ENCODE measurements around the gene ZFYVE9. TPM values are rescaled to one million over a fixed set of nuclear protein-coding genes. Genes with fewer than 3 reads are reported as not detected.
A peak's percentile ranks its signal among the peaks of the same experiment; 100 is the strongest.

Gene ZFYVE9
- total and polyA plus RNA-seq, 2 of the 13 experiments (the other 11 are each of a cell fraction or from before 2014, with no cell fraction given) = 9.2 to 19.8 TPM

GRCh38 chr1:52152572-52152971, 10.7 kb downstream of the ZFYVE9 start:
- DNase-seq (ENCODE audit: low spot score) = no peak
- H3K4me1 ChIP-seq (ENCODE audit: insufficient read depth, low read length) = peaks cover 21% of the 10 kb centered on the region
- intact Hi-C loops (cut with micrococcal nuclease; ENCODE audit: unreplicated experiment) (no loop called here), in situ Hi-C loops (cut with HindIII; ENCODE audit: extremely low pct_ligation_motif_present, low pct_unique_long_range_greater_than_20kb) (no loop called here)
- no peaks in the 10 kb centered on the region for H3K9me3 ChIP-seq (ENCODE audit: low read length)
- no peak overlapping the region for H3K4me2 ChIP-seq (ENCODE audit: low read depth, low read length)
- FAIRE-seq = no peak
- BruUV-seq (replicated peaks) = no TSS peak
- peaks cover 67% of the 10 kb centered on the region for H3K79me2 ChIP-seq (ENCODE audit: insufficient read depth, low read length)
- no peaks in the 10 kb centered on the region for H3K27me3 ChIP-seq (ENCODE audit: control insufficient read depth in 1 of 2, insufficient read depth in 2 of 2, low read length in 2 of 2)
- no peak overlapping the region for H3K4me3 ChIP-seq (replicated peaks in 1 of 3; ENCODE audit: insufficient read depth in 1 of 3, low read depth in 2 of 3, low read length in 3 of 3)
- no peaks in the 10 kb centered on the region for H3K36me3 ChIP-seq (replicated peaks in 1 of 2; ENCODE audit: control insufficient read depth in 1 of 2, insufficient read depth in 2 of 2, low read length in 2 of 2)
- peaks cover 3% of the 10 kb centered on the region; the same call in 1 of the 2 replicates for H4K20me1 ChIP-seq (ENCODE audit: insufficient read depth, low read length)
- ChIA-PET CTCF (ENCODE audit: low intra/inter-chr PET ratio, low total read pairs) (no interaction called here), POLR2A (no interaction called here)
- TF ChIP-seq ZNF629 (CRISPR knock-in tag; conservative IDR thresholded peaks at IDR 0.05) (peak; percentile 55; the same call in 1 of the 2 replicates), ZNF460 (CRISPR knock-in tag; IDR thresholded peaks at IDR 0.05; ENCODE audit: borderline replicate concordance) (no peak)
- 95% methylated on average over 2 of the region's 2 CpGs for WGBS (ENCODE audit: low lambda C conversion rate)
- no peak overlapping the region for H2AFZ ChIP-seq (ENCODE audit: low read length)
- no peak overlapping the region for H3K27ac ChIP-seq (ENCODE audit: extremely low read length, insufficient read depth, low read length)
- H3K9ac ChIP-seq (ENCODE audit: insufficient read depth, low read depth, low read length) = no peak overlapping the region
- ATAC-seq = no peak

- H3K4me1 ChIP-seq (ENCODE audit: insufficient read depth, low read length) = peaks cover 20% of the 10 kb centered on the region
- no peak overlapping the region for H3K4me3 ChIP-seq (replicated peaks in 1 of 3; ENCODE audit: insufficient read depth in 1 of 3, low read depth in 2 of 3, low read length in 3 of 3)
- POLR2A ChIA-PET = no interaction called here
- H3K36me3 ChIP-seq (replicated peaks in 1 of 2; ENCODE audit: control insufficient read depth in 1 of 2, insufficient read depth in 2 of 2, low read length in 2 of 2) = no peaks in the 10 kb centered on the region
- no peak for ATAC-seq
- intact Hi-C loops (cut with micrococcal nuclease; ENCODE audit: unreplicated experiment) = no loop called here
- H3K27ac ChIP-seq (ENCODE audit: extremely low read length, insufficient read depth, low read length) = no peak overlapping the region
- no peaks in the 10 kb centered on the region for H3K27me3 ChIP-seq (ENCODE audit: control insufficient read depth in 1 of 2, insufficient read depth in 2 of 2, low read length in 2 of 2)
- peaks cover 3% of the 10 kb centered on the region; the same call in 1 of the 2 replicates for H4K20me1 ChIP-seq (ENCODE audit: insufficient read depth, low read length)
- no peak for TF ChIP-seq ZNF318 (CRISPR knock-in tag; IDR thresholded peaks at IDR 0.05)
- TF ChIP-seq ZFP36 (IDR thresholded peaks at IDR 0.05; ENCODE audit: borderline replicate concordance, low read depth, low read length, partially characterized antibody) = no peak
- TF ChIP-seq HHEX (CRISPR knock-in tag; IDR thresholded peaks at IDR 0.05) = no peak
- no peak for TF ChIP-seq BCL6 (CRISPR knock-in tag; IDR thresholded peaks at IDR 0.05)
- TF ChIP-seq ZFYVE20 (CRISPR knock-in tag; IDR thresholded peaks at IDR 0.05; ENCODE audit: borderline replicate concordance, low read depth) = no peak
- no peak for TF ChIP-seq ZHX1 (CRISPR knock-in tag; IDR thresholded peaks at IDR 0.05; ENCODE audit: low read depth)
- TF ChIP-seq NFRKB (IDR thresholded peaks at IDR 0.05) = no peak
- H3K9me3 ChIP-seq (ENCODE audit: low read length) = no peaks in the 10 kb centered on the region
- in situ Hi-C loops (cut with HindIII; ENCODE audit: extremely low pct_ligation_motif_present, low pct_unique_long_range_greater_than_20kb) = no loop called here
- H3K9ac ChIP-seq (ENCODE audit: insufficient read depth, low read depth, low read length) = no peak overlapping the region
- DNase-seq (ENCODE audit: low spot score) = no peak
- BruUV-seq (replicated peaks) = no TSS peak
- no peak overlapping the region for H3K4me2 ChIP-seq (ENCODE audit: low read depth, low read length)
- no peak overlapping the region for H2AFZ ChIP-seq (ENCODE audit: low read length)
- H3K79me2 ChIP-seq (ENCODE audit: insufficient read depth, low read length) = peaks cover 67% of the 10 kb centered on the region
- CTCF ChIA-PET (ENCODE audit: low intra/inter-chr PET ratio, low total read pairs) = no interaction called here
- FAIRE-seq = no peak
Measured at GRCh38 chr1:52153010-52153409, 11.1 kb downstream of the ZFYVE9 start.

All from HepG2 (cell line).